HG02981 (cell line): ENCODE results near the gene SLC1A2.

ENCODE experiments used
- ATAC-seq: cut with Tn5 transposase; IDR thresholded peaks from one replicate; pipeline ENCODE4 v1.9.1; 2021; ENCODE audit warnings: mild to moderate bottlenecking, moderate library complexity; ENCODE audit not compliant: unreplicated experiment

SLC1A2 gene

DNA sequence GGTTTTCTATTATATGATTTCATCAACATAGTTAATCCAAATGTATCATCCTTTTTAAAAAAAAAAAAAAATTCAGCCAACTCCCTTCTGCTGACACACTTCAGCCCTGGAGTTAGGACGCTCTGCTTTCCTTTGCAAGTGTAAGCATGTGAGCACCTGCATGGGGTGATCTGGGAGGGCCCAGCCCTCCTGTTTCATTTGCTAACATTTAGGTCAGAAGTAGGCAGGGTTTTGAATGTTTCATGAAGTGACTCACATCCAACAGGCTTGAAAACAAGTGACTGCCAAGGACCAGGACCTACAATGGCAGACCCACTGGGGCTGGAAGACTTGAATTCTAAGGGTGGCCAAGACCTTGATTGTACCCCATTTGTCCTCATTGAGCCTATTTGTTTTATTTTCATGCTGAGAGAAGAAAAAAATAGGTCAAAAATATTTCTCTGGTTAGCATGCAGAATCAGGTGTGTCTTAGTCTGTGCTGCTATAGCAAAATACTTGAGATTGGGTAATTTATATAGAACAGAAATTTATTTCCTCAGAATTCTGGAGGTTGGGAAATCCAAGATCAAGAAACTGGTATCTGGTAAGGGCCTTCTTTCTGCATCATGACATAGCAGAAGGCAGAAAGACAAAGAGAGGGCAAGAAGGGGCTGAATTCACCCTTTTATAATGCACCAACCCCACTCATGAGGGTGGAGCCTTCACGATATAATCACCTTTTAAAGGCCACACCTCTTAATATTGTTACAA lies 142.8 kb downstream of the SLC1A2 start:
- ATAC-seq: no peak

DNA sequence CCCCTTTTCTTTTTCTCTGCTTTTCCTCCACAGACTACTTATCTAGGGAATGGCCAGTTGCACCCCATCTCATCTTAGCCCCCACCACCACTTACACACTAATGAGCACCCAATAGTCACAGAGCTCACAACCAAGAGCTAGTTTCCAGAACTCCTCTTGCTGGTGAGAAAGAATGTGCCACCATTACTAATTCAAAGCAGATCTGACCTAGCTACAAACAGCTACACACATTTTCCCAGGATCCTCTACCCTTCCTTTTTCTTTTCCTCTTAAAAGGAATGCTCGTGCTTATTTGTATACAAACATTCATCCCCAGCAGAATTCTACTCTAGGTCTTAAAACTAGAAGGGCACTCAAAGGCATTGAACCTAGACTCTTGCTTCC lies 143.6 kb downstream of the SLC1A2 start:
- no peak for ATAC-seq

DNA sequence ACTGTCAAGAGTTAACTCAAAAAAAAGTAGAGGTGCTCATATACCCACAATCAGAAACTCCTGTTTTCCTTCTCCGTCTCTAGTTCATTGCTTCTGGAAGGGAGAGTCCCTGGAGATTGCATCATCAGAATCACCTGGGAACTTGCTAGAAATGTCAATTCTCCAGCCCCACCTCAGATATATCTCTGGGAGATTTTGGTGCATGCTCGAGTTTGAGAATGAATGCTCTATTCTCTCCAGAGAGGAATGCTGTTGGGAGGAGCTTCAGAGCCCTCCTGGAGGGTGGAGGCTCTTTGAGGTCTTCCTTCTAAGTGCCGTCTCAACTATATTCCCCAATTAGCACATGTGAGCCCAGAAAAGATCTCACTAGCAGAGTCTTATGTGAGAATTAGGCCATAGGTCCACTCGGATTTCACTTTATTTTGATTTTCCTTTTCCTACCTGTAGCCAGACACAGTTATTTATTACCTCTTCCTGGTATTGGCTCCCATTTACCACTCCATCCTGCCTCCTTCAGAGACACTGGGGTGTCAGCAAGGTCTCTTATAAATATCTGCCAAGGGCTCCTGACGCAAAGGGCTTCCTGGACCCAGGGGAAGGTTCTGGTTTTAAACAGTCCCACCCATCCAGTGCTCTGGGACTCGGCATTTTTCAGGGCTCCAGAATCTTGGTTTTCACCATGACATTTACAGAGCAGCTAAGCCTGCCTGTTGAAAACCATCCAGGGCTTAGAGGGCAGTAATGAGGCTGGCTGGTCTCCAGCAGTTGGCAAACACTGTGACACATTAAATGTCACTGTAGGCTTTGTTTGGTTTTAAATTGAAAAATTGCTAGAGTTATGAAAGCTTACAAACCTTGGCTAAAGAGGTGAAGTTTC lies 144.2 kb downstream of the SLC1A2 start:
- no peak for ATAC-seq

DNA sequence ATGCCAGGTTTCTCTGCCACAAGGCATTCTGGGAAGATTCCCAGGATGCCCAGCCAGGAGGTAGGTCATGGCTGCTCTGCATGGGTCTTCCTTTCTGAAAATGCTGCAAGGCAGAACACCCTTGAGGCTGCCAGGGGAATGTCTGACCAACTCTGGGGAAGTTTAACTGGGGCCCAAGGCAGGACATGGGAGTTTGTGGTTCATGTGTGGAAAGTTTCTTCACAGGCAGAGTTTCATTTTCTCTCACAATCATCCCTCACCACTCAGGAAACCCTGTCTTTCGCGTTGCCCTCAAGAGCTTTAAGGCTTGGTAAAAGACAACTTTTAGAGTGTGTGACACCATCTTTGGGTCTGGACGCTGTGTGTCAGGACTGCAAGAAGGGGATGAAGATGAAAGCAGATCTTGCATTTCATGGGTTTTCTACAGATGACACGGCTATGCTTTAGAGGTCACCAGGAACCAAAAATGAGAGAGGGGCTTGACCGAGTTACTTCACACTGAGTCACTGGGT lies 146.9 kb downstream of the SLC1A2 start:
- ATAC-seq: peak; percentile 86

DNA sequence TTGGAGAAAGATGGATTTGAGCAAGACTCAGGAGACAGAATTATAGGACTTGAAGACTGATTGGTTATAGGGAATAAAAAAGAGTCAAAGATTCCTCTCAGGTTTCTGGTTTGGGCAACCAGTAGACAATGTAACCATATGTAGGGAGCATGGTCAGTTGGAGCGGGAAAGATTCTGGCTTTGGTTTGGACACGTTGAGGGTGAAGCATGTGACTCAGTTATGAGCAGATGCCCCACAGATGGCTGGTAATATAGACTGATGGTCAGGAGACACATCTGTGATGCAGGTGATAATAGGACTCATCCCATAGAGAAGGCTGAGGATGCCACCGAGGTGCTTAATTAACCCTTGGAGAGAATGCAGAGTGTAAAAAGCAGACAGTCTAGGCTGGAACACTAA lies 148.3 kb downstream of the SLC1A2 start:
- ATAC-seq: no peak

DNA sequence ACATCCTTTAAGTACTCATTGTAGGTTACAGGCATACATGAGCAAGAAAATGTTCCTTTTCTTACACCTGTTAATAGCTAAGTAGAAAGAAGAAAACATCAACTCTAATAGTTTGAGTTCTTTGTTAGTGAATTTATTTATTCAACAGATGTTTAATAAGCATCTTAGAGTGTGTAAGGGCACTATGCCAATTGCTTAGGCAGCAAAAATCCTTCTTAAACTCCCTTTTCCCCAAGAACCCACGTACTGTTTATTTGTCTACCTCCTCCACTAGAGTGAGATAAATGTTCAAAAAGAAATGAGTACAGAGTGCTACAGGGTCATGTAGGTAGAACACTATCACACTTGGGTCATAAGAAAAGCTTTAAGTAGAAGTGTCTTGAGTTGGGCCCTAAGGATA lies 149.0 kb downstream of the SLC1A2 start:
- no peak for ATAC-seq

DNA sequence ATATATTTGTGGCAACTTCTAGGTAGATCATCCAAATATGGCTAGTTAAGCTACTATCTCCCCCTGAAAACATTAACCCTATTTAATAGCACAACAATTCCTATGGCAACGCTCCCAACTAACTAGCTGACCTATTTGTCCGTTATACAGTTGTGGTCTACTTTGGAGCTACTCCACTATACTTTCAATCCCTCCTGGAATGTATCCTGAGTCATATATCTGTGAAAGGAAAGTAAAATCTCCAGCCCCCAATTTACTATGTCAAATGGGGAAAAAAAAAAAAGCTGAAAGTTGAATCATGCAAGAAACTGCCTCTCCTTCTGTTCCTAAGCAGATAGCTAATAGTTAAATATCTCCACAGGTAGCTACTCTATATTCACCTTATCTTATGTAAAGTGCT lies 151.9 kb downstream of the SLC1A2 start:
- ATAC-seq: no peak

DNA sequence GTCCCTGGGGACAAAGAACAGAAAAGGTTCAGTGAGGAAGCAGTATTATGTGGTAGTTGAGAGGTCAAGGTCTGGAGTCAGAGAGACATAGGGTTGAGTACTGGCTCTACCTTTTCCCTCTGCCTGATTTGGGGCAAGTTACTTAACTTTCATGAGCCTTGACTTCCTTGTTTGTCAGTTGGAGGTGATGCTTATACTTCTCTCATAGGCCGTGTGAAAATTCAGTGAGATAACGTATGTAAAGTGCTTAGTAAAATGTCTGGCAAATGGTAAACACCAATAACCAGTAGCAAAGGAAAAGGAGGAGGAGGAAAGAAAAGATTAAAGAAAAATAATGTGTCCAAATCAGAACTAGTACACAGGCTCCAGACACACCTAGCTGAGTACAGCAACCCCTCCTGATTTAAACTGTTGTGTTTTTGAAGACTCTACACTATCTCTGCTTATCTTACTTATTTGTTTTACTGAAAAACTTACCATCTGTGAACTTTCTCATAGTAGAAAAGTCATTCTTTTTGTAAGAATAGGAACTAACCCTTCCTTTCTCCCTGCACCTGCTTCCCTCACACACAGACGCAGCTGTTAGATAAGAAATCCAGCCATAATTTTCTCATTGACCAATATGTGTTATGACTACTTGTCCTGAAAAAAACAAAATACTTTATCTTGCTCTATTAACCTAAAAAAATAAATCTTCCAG lies 153.5 kb downstream of the SLC1A2 start:
- ATAC-seq: no peak

DNA sequence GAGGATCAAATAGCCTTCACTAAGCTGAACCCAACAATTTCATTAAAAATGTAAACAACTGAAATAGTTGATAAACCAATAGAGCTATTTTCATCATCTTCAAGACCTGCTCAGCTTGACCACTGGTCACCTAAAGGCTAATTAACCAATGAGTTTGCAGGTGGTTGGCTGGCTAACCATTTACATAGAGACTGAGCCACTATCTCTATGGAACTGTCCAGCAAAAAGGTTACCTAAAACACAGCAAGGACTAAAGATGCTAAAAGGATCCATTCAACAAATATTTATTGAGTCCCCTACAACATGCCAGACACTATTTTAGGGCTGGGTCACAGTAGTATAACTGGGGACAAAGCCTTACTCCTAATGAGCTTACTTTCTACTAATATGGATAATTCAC lies 156.6 kb downstream of the SLC1A2 start:
- no peak for ATAC-seq

DNA sequence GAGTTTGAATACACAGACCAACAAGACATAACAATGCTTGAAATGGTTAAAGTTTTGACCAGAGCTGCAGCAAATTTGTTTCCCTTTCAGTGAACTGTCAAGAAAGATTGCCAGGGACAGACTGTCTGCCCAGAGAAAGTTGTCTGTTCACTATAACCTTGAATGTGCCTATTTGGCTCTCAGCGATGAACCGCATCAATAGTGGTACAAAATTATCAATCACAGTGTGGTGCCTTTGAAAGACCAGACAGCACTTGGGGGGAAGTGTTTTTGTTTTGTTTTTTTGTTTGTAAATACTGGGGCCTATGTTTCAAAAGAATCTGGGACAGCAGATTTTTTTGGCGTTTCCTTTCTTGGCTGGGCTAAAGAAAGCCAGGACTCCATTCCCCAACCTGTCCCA lies 157.3 kb downstream of the SLC1A2 start:
- ATAC-seq: no peak

DNA sequence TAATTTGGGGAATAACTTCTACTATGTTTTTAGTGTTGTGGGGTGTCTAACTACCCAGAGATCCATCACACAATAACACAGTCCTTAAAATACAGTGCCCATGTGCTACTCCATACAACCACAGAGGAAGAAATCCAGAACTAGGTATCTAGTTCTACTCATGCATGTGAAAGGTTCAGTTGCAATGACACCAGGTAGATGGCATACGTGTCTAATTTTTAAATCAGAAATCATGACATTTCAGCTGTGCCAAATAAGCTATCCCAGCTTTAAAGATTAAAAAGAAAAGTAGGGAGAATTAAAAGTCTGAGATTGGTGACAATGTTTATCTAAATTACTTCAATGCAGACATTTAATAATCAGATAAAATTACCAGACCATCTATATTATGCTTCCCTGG lies 158.2 kb downstream of the SLC1A2 start:
- no peak for ATAC-seq

DNA sequence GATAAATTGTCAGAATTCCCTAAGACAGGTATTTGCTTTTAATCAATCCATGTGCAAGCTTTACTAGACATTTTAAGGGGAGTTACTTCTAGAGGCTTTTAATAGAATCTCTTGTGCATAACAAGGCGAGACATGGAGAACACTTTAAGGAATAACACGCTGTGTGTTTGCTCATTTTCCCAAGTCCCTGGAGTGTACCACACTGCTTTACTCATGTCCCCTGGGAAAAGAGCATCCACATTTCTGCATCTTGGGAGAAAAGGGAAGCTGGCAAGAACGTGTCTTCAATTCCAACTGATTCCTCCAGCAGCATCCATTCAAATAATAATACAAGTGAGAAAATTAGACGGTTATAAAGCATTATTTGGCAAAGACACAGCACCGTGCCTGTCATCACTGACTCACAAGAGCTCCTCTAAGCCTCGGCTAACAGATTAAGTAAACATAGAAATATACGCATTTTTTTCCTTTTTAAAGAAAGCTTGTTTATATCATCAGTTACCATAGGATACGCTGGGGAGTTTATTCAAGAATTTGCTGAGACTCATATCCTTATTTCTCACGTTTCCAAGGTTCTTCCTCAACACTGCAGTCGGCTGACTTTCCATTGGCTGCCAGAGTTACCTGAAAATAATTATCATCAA lies 158.9 kb downstream of the SLC1A2 start:
- no peak for ATAC-seq

DNA sequence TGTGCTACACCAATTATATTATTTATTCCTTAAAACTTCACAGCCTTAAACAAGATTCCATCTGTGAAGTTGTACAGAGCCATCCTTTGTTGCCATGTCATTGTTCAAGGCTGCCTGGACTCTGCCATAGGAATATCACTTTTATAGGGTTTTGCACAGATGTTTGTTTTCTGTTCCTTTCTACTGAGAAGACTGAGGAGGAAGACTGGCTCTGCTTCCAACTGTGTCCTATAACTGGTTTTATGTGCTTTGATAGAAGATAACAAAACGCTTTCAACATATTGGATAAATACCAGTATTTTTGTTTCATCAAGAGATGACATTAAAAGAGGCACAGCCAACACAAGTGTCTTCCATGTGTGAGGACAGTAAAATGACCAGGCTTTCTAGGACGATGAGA lies 159.8 kb downstream of the SLC1A2 start:
- ATAC-seq: no peak

DNA sequence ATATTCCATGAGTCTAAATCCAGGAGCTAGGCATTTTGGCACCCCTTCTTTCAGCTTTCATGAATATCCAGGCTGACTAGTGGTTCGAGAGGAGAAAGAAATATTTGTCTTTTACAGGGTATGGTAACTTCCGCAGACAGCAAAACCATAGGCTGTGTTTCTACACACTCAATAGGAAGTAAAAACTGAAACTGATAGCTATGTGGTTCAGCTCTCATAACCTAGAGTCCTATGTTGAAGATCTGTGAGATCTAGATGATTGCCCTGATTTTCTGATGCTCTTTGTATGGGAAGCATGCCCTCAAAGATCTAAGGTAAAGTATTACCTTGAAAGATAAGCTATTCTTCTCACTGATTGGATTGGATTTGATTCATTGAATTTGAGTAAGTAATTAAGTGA lies 162.1 kb downstream of the SLC1A2 start:
- peak; percentile 99 for ATAC-seq

DNA sequence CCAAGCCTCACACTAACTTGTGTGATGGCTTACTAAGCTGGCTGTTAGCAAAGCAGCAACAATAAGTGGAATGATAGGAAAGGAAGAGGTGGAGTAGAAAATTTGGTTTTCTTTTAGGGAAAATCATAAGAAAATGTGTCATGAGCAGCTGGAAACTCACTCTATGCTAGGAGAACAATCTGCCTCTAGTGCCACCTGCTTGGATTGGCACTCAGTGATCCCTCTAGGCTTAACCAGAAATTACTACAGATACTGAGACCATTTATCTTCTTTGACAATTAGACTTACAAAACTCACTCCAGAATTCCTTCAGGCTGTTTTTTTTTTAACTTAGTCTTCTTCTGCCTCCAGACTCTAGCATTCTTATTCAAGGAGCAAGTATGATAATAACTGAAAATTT lies 163.1 kb downstream of the SLC1A2 start:
- ATAC-seq: no peak

DNA sequence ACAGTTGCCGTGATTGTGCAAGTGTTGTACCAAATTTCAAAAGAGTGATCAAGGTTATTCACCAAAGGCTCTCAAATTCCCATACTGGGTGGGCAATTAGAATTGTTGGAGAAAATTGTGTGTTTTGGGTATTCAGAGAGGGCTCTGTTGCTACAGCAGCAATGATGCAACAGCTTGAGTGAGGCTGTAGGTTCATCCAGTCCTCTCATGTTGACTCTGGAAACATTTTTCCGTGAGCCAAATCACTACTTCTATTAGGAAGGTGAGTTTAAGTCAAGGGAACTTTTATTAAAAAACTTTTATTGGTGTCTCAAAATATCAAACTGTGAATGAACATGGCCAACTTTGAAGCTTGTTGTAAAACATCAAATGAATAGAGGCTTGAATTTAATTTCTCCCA lies 163.8 kb downstream of the SLC1A2 start:
- ATAC-seq: no peak

DNA sequence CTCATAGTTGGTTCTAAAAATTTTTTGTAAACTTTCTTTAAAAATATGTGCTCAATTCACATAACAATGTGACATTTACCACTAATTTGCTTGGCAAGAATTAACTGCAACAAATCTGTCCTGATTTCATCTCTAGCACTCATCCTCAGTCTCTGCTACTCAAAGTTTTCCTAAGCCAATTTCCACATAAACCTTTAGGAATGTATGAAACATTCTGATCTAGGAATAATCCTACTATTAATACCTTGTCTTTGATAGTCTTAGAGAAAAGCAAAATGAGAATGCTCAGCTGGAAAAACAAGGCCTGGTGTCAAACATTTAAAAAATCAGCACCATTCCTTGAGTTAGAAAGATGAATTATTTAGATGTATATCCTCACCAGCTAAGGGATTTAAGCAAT lies 166.1 kb downstream of the SLC1A2 start:
- ATAC-seq: no peak

DNA sequence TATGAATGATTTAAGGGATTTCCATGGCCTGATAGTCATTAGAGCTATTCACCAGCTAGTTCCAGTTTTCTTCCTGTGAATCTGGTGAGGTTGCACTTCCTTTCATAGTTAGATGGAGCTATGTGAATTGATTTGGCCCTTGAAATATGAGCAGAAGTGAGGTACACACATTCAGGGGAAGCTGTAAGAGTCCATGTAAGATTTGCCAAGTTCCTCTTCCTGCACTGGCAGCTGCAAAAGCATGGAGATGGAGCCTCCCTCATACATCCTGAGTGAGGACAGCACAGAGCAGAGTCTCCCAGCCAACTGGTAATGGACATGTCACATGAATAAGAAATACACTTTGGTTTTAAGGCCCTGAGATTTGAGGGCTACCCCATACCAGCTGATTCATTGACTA lies 168.7 kb downstream of the SLC1A2 start:
- ATAC-seq: no peak

DNA sequence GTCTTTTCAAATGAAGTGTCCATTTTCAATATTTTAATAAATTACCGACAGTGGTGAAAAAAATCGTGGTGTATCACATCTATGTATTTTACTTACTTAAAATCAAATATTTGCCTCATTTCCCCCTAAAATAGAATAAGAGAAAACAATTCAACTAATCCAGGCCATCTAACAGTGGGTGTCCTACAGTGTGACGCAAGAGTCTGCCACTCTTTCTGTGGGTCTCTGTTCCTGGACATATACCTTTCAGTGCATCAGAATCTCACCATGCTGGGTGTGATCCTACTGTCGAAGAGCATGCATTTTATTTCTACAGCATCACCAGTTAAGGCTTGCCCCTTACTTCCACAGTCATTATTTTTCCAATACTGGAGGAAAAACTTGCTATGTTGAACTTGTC lies 169.2 kb downstream of the SLC1A2 start:
- ATAC-seq: no peak

DNA sequence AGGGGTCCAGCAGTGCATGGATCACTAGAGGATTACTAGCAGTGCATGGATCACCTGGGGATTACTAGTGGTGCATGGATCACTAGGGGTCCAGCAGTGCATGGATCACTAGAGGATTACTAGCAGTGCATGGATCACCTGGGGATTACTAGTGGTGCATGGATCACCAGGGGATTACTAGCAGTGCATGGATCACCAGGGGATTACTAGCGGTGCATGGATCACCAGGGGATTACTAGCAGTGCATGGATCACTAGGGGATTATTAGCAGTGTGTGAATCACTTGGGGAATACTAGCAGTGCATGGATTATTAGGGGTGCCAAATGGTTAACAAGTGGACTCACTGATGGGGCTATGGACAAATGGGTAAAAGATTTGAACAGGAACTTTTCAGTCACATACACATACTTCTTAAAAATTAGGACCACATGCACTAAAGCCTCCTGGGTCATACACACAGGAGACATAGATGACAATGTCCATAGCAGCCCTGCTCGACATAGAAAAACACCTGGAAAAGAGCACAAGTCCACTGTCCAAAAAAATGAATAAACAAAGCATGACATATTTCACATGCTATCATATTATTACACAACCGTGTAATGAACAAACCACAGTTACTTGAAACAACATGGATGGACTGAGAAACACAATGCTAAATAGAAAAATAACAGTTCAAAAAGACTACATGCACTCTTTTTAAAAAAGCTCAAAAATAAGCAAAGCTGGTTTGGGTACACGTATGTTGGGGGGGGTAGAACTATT lies 170.6 kb downstream of the SLC1A2 start:
- no peak for ATAC-seq
